HG02571 (cell line): Measurements from ENCODE around the gene ACO1.

Experiments
- ATAC-seq: cut with Tn5 transposase; IDR thresholded peaks from one replicate; pipeline ENCODE4 v1.9.1; 2021; ENCODE audit warnings: mild to moderate bottlenecking, moderate library complexity; ENCODE audit not compliant: unreplicated experiment

The ACO1 gene

GRCh38 chr9:32486839-32487562 is 102.6 kb downstream of the ACO1 start:
- no peak for ATAC-seq

GRCh38 chr9:32487981-32488380 is 103.5 kb downstream of the ACO1 start:
- ATAC-seq = no peak

- no peak for ATAC-seq
Observed at GRCh38 chr9:32490601-32491000, 106.2 kb downstream of the ACO1 start.

- no peak for ATAC-seq
Observed at GRCh38 chr9:32497921-32498320, 113.5 kb downstream of the ACO1 start.

- no peak for ATAC-seq
Observed at GRCh38 chr9:32500768-32501167, 116.3 kb downstream of the ACO1 start.

GRCh38 chr9:32501868-32502267 is 117.4 kb downstream of the ACO1 start:
- ATAC-seq = no peak

- no peak for ATAC-seq
Observed at GRCh38 chr9:32502464-32502863, 118.0 kb downstream of the ACO1 start.

GRCh38 chr9:32503008-32503407 is 118.6 kb downstream of the ACO1 start:
- ATAC-seq = no peak
